GM20431 (cell line): Measurements from ENCODE around the gene LRRC37B.
"Not testable (repeated sequence)": the region's sequence is repeated elsewhere in the genome, so short reads cannot be mapped to it uniquely, and the experiment has no call there.

Source experiments
- in situ Hi-C: fragments of 300-500 bp; cut with MseI, MboI; formaldehyde crosslinking; loops from one replicate; pipeline ENCODE4 v1.15.0; 2020; ENCODE audit warnings: low sequenced_read_pairs; ENCODE audit not compliant: unreplicated experiment

LRRC37B gene

GRCh38 chr17:32084003-32084941 lies 77.1 kb downstream of the LRRC37B start:
- in situ Hi-C loops, result not testable (repeated sequence)

DNA sequence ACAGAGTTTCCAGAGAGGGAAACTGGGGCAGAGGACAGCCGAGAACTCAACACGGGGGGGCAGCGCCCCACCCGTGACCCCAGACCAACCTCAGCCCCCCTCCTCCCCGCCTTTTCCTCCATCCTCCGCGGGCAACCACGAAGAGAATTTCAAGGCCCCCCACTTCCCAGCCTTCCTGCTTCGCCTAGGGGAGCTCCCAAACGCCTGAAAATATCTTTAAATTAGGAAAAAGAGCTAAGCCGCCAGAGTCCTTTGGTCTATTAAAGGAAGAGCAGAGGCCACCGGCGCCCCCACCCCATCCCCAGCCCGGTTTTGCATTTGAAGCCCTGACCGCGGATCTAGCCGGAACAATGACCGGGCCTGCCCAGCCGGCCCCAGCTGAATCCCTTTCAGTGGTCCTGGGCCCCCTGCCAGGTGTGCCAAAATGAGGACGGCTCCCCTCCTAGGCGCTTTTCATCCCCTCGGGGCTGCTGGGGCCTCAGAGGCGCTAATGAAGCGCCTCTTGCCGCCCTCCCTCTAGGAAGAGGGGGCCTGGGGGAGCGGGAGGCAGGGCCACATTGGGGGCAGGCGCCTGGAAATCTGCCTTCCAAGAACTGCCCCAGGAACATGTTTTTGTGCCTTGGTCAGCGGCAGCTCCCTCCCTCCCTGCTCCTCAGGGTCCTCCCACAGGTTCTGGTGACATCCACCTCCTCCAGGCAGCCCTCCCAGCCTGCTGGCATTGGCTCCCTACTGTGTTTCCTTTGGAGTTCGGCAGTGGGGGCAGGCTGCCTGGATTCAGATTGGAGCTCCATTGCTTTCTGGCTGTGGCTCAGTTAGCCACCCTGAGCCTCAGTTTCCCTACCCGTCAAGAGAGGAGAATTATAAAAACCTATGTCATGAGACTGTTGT lies 78.0 kb downstream of the LRRC37B start:
- in situ Hi-C loops, result not testable (repeated sequence)

DNA sequence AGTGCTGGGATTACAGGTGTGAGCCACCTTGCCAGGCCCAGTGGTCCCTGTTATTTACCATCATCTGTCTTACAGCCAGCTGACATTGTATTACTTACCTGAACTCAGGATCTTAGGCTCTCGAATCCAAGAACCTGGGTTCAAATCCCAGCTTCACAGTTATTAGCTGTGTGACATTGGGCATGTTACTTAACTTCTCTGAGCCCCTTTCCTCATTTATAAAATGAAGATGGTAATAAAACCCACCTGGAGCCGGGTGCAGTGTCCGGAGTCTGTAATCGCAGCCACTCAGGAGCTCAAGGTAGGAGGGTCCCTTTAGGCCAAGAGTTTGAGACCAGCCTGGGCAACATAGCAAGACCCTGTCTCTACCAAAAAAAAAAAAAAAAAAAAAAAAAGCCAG lies 79.7 kb downstream of the LRRC37B start:
- in situ Hi-C loops, result not testable (repeated sequence)

DNA sequence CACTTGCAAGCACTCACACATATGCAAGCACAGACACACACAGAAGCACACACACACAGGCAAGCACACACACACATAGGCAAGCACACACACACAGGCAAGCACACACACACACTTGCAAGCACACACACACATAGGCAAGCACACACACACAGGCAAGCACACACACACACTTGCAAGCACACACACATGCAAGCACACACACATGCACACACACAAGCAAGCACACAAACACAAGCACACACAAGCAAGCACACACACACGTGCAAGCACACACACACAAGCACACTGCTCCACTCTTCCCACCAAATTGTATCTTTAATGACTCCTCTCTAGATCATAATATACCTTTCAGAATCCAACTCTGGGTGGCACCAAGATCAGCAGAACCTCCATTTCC lies 84.9 kb downstream of the LRRC37B start:
- in situ Hi-C loops, result not testable (repeated sequence)

DNA sequence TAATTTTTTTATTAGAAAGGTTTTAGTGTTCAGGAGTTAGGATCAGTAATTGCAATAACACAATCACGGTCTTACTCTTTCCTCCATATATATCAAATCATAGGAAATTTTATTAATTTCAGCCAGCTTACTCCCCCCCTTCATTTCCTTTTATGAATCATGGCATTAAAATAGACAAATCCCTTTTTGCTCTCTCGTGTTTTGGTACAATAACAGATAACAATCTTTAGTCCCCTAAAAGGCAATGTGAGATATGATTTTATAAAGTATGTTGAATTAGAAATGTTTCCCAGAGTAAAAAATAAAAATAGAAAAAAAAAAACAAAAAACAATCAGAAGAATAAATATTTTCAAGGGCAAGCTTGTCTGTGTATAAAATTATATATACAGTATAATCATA lies 92.5 kb downstream of the LRRC37B start:
- in situ Hi-C loops, result no loop called here

DNA sequence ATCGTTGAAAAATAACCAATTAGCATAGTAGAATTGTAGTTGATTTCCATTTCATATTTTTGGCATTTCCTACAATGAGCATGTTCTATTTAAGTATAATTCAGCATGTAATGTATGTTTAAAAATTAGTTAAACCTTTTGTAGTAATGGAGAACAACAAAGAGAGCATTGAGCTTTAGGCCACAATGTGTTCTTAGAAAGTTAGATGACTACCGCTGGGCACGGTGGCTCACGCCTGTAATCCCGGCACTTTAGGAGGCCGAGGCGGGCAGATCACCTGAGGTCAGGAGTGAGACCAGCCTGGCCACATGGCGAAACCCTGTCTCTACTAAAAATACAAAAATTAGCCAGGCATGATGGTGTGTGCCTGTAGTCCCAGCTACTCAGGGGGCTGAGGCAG lies 93.1 kb downstream of the LRRC37B start:
- in situ Hi-C loops, result not testable (repeated sequence)

- in situ Hi-C loops, result no loop called here
Measured at GRCh38 chr17:32100971-32101631, 93.9 kb downstream of the LRRC37B start.

DNA sequence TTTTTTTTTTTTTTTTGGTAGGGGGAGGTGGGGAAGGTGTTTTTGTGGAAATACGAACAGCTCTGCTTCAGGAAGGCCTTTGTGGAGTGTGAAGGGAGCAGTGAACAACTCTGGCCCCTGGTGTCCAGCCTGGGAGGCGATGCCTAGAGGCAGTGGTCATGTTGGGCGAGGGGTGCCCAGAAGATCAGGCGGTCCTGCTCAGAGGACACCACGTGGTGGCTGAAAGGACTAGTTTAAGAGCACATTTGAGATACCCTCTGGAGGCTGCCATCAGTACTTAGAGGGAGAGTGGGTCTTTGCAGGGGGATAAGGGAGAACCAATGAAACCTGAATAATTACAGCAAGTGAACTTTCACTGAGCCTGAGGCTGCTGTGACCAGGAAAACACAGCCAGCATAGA lies 95.0 kb downstream of the LRRC37B start:
- in situ Hi-C loops, result no loop called here

GRCh38 chr17:32102646-32103186 lies 95.5 kb downstream of the LRRC37B start:
- in situ Hi-C loops, result no loop called here
